Thymus (tissue), 11 donors: ENCODE results near the gene VOPP1. TPM values are rescaled to one million over a fixed set of nuclear protein-coding genes. Genes with fewer than 3 reads are reported as not detected.

Experiments used
- DNase-seq, 9 donors: peaks; one replicate each; pipeline ENCODE4 v3.0.0-alpha.2; 2013; ENCODE audit warnings: low spot score in 9 of 9, low read depth in 6 of 9, missing footprints in 1 of 9
- H3K27ac ChIP-seq, 2 donors: one replicate each; pipeline ENCODE4 v1.5.1; 2013; ENCODE audit warnings: control low read depth in 1 of 2, low read depth in 1 of 2, low read length in 1 of 2, mild to moderate bottlenecking in 1 of 2, moderate library complexity in 1 of 2
- H3K27me3 ChIP-seq, 2 donors: one replicate each; pipeline ENCODE4 v1.5.1; 2013; ENCODE audit warnings: low read length in 1 of 2; ENCODE audit not compliant: control insufficient read depth in 2 of 2, insufficient read depth in 1 of 2
- H3K36me3 ChIP-seq, 2 donors: one replicate each; pipeline ENCODE4 v1.5.1; 2013; ENCODE audit warnings: low read length in 1 of 2, mild to moderate bottlenecking in 1 of 2, moderate library complexity in 1 of 2; ENCODE audit not compliant: control insufficient read depth in 2 of 2, insufficient read depth in 2 of 2
- H3K4me1 ChIP-seq, 2 donors: one replicate each; pipeline ENCODE4 v1.5.1; 2013; ENCODE audit warnings: low read length in 2 of 2; ENCODE audit not compliant: control insufficient read depth in 2 of 2, insufficient read depth in 2 of 2
- H3K4me3 ChIP-seq, 2 donors: one replicate each; pipeline ENCODE4 v1.5.1; 2013; ENCODE audit warnings: low read length in 2 of 2, control low read depth in 1 of 2, mild to moderate bottlenecking in 1 of 2
- H3K9me3 ChIP-seq, 2 donors: one replicate each; pipeline ENCODE4 v1.5.1; 2013; ENCODE audit warnings: low read length in 1 of 2, mild to moderate bottlenecking in 1 of 2; ENCODE audit not compliant: control insufficient read depth in 2 of 2, insufficient read depth in 1 of 2
- WGBS: extraction: QIAGEN DNeasy Blood & Tissue Kit; methylation state at CpG from one replicate; pipeline ENCODE4 v1.1.7; 2013; 5-methylcytosine and 5-hydroxymethylcytosine counted together
- polyA plus RNA-seq: library from polyadenylated mRNA; stranded (reverse); fragments of 200-250 nt; gene quantifications from one replicate; pipeline ENCODE4 v1.2.3, GENCODE V29; 2013
- total RNA-seq: library from RNA; stranded (reverse); fragments of 120-200 nt; gene quantifications from one replicate; pipeline ENCODE4 v1.2.4, GENCODE V29; 2013
- donor health status: healthy.

VOPP1 gene
- total and polyA plus RNA-seq, 2 donors, result 61.9 to 91.6 TPM

DNA sequence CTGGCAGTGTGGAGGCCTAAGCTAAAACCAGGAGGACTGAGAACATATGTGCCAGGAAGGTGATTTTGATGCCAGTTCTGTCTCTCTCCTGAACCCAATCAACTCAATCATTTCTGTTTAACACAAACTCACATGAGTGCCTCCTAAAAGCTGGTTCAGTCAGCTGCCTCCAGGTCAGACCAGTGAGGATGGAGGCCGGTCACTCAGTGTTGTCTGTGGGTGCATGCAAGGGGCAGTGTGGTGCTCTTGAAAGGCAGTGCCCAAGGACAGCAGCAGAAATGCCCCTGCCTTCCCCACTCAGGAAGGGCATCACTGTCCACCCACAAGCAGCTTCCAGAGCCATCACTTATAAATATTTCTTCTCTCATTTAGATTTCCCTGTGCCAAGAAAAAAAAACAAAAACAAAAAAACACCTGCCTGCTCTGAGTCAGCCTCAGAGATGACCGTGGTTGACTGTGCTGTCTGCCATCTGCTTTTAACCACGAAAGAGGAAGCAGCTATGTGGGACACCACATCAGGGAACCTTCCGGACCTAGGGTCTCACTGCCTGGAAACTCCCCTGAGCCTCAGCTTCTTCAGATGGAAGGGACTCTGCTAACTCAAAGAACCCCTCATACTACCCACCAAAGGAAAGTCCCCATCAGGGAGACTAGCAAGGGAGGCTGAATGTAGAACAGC is 39.1 kb downstream of the VOPP1 start:
- WGBS, result 24% methylated on average over 4 of the region's 4 CpGs
- Histone ChIP-seq H3K9me3 (peaks cover 0 to 3% of the 10 kb centered on the region in 2 donors), H3K27ac (peak overlapping the region; percentile 78 to 93), H3K27me3 (no peaks in the 10 kb centered on the region), H3K4me1 (peaks cover 77 to 78% of the 10 kb centered on the region in 2 donors), H3K4me3 (peak overlapping the region in 1 of 2 donors; percentile 33), H3K36me3 (peaks cover 0 to 9% of the 10 kb centered on the region in 2 donors)
- peak; percentile 61 to 93 (median 76) for DNase-seq

DNA sequence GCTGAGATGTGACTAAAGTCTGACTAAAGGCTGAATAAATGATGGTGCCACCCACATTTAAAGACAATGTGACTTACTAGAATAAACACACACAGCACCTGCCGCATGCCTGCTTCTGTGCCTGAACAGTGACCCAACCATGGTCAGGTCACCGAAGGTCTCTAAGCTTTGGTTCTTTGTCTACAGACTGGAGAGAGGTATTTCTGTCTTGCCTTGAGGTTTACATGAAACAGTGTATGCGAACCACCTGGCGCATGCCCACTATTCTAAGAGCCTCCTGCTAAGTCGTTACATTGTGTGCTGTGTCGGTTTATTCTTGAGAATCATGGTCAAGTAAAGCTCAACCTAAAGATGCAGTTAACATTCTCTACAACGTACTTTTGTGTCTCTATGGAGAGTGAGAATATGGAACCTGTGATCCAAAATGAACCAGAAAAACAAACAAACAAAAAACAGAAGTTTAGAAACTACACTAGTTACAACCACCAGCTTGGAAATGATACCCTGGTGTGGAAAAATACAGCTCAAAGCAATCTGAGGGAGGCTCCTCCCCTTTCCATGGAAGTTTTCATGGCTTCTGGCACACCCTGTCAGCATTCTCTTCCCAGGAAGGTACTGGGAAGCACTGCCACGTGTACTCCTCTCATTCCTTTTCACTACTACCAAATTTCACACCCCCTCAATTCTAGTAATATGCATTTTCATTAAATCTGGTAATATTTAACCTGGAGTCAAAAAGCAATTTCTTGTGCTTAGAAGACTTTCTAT is 40.0 kb downstream of the VOPP1 start:
- Histone ChIP-seq H3K27me3 (no peaks in the 10 kb centered on the region), H3K27ac (peak overlapping the region; percentile 33 to 93), H3K36me3 (peaks cover 0 to 6% of the 10 kb centered on the region in 2 donors), H3K4me3 (no peak overlapping the region), H3K9me3 (peaks cover 0 to 3% of the 10 kb centered on the region in 2 donors), H3K4me1 (peaks cover 70 to 72% of the 10 kb centered on the region in 2 donors)
- peak in 1 of 9 donors; percentile 74 for DNase-seq
- WGBS, result 49% methylated on average over 8 of the region's 8 CpGs

DNA sequence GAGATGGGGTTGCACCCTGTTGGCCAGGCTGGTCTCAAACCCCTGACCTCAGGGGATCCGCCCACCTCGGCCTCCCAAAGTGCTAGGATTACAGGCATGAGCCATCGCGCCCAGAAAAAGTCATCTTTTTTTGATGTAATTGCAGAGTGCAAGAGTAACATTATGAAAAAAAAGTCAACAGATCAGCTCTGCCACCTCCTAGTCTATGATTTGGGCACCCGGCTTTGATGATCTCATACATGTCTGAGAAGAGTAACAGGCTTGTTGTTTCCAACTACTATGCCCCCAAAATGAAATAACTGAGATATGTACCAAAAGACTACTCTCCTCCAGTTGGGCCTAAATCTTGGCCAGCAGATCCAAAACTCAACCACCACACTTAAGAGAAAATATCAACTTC is 40.8 kb downstream of the VOPP1 start:
- H3K9me3 ChIP-seq, result peaks cover 0 to 3% of the 10 kb centered on the region in 2 donors
- peak overlapping the region in 1 of 2 donors; percentile 93 for H3K27ac ChIP-seq
- H3K4me1 ChIP-seq, result peaks cover 70 to 71% of the 10 kb centered on the region in 2 donors
- no peaks in the 10 kb centered on the region for H3K27me3 ChIP-seq
- peaks cover 0 to 3% of the 10 kb centered on the region in 2 donors for H3K36me3 ChIP-seq
- no peak for DNase-seq
- peak overlapping the region; percentile 5 to 11 for H3K4me3 ChIP-seq
- WGBS, result 94% methylated on average over 5 of the region's 5 CpGs

DNA sequence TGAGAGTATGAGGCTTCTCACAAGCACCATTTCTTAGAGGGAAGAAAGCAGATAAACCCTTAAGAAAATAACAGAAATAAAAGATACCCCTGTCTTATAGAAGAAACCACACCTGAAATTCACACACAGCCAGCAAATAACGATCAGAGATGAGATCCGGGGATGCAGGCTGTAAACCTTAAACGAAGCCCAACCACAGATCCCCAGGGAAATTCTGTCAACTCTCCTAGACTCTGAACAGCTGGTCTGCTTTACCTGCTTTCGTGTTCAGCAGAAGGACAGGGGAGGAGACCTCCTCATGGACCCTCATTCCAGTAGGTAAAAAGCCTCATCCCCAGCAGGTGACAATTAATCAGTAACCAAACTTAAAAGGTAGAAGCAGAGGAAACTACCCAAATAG is 45.0 kb downstream of the VOPP1 start:
- Histone ChIP-seq H3K9me3 (no peaks in the 10 kb centered on the region), H3K27me3 (no peaks in the 10 kb centered on the region), H3K36me3 (peaks cover 3 to 6% of the 10 kb centered on the region in 2 donors), H3K27ac (peak overlapping the region in 1 of 2 donors; percentile 12), H3K4me3 (no peak overlapping the region), H3K4me1 (peaks cover 50 to 62% of the 10 kb centered on the region in 2 donors)
- WGBS, result 92% methylated on average over 4 of the region's 4 CpGs
- DNase-seq, result no peak

DNA sequence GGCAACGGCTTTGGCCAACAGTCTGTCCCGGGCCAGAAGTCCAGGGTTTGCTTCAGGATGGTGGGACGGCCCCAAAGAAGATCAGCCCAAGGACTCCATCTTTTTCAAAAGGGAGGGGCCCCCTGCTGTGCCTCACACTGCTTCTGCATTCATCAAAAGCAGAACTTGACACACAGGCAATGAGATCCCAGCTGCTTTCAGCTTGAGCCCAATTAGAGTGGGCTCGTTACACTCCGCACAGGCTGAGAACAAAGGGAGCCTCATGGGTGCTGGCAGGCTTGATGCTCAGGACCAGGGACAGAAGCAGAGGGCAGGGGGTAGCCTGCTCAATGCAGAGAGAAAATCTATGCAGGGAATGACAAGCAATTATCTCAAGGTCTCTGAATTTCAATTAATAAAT is 45.5 kb downstream of the VOPP1 start:
- Histone ChIP-seq H3K4me1 (peaks cover 49 to 62% of the 10 kb centered on the region in 2 donors), H3K9me3 (no peaks in the 10 kb centered on the region), H3K4me3 (no peak overlapping the region), H3K27me3 (no peaks in the 10 kb centered on the region), H3K36me3 (peaks cover 4 to 6% of the 10 kb centered on the region in 2 donors), H3K27ac (peak overlapping the region in 1 of 2 donors; percentile 26)
- peak in 4 of 9 donors; percentile 42 to 81 (median 58) for DNase-seq
- 73% methylated on average over 5 of the region's 5 CpGs for WGBS

DNA sequence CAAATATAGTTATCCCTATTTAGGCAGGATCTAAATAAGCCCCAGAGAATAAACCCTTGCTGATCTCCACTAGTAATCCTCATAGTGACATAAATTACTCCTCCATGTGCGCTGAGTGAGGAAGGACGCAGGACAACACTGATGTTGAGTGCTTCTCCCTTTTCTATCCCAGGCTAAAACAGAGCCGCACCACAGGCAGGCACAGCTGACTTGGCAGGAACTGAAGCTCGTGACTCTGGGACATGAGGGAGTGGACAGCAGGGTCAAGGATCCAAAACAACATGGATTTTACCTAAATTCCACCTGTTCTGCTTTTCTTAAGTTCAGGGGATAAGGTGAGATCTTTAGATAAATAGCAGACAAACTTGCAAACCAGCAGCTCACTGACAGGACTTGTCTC is 46.0 kb downstream of the VOPP1 start:
- peak overlapping the region in 1 of 2 donors; percentile 26 for H3K27ac ChIP-seq
- H3K36me3 ChIP-seq, result peaks cover 6 to 9% of the 10 kb centered on the region in 2 donors
- H3K9me3 ChIP-seq, result no peaks in the 10 kb centered on the region
- peaks cover 44 to 62% of the 10 kb centered on the region in 2 donors for H3K4me1 ChIP-seq
- no peaks in the 10 kb centered on the region for H3K27me3 ChIP-seq
- DNase-seq, result no peak
- H3K4me3 ChIP-seq, result no peak overlapping the region
- WGBS, result 98% methylated on average over 4 of the region's 4 CpGs

DNA sequence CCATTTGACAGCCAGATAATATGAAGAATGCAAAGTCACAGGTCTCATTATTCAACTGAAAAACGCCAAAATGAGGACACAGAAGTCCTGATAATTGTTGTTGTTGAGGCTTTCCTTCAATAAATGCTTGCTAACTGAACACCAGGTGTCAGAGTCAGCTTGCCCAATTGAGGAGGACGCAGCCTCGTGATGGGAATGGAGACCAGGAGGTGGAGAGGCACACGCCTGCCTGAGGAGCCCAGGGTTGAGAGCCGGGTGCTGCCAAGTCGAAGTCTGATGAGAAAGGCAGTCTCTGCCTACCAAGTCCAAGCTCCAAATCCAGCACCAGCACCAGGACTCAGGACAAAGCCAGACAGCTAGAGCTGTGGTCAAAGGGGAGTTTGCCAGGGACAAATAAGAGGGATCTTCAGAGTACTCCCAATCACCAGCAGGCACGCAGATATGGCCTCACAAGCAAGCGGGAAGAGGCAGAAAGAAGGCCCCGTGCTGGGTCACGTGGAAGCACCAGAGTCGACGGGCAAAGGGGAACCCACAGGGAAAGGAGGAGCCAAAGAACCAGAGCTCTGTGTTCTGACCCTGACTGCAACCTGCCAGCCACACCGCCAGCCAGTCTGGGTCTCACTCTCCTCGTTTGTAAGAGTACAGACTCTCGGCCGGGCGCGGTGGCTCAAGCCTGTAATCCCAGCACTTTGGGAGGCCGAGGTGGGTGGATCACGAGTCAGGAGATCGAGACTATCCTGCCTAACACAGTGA is 47.6 kb downstream of the VOPP1 start:
- H3K36me3 ChIP-seq, result peaks cover 12 to 16% of the 10 kb centered on the region in 2 donors
- WGBS, result 96% methylated on average over 21 of the region's 21 CpGs
- no peak overlapping the region for H3K4me3 ChIP-seq
- H3K27me3 ChIP-seq, result no peaks in the 10 kb centered on the region
- H3K9me3 ChIP-seq, result no peaks in the 10 kb centered on the region
- DNase-seq, result no peak
- no peak overlapping the region for H3K27ac ChIP-seq
- peaks cover 32 to 58% of the 10 kb centered on the region in 2 donors for H3K4me1 ChIP-seq

DNA sequence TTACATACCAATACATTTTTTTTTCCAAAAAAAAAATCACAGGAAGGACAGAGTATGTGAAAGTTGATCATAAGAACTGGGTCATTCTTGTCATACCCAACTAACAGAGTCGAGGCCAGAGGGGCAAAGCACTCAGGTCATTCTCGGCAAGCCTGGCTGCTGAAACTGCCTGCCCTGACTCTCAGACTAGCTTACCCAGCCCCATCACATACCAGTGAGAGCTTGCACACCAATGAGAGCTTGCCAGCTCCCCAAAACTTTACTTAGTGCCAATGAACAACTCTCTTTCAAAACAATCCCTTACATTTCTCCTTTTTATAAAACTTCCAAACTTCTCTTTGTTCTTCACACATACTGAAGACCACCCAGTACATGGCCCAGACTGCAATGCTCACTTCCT is 48.9 kb downstream of the VOPP1 start:
- H3K4me3 ChIP-seq, result no peak overlapping the region
- no peaks in the 10 kb centered on the region for H3K9me3 ChIP-seq
- H3K36me3 ChIP-seq, result peaks cover 25 to 29% of the 10 kb centered on the region in 2 donors
- no peaks in the 10 kb centered on the region for H3K27me3 ChIP-seq
- 97% methylated on average over 2 of the region's 2 CpGs for WGBS
- no peak for DNase-seq
- H3K4me1 ChIP-seq, result peaks cover 32 to 66% of the 10 kb centered on the region in 2 donors
- peak overlapping the region in 1 of 2 donors; percentile 34 for H3K27ac ChIP-seq
